Measurements from ENCODE around the gene WNT3.

Gene WNT3

GRCh38 chr17:46836500-46836899 is 18.0 kb upstream of the WNT3 start:
- DNase-seq (ENCODE audit: low spot score), result no peak

- no peak for DNase-seq (ENCODE audit: low spot score)
Observed at GRCh38 chr17:46834846-46835245, 16.4 kb upstream of the WNT3 start.

- no peak for DNase-seq (ENCODE audit: low spot score)
Observed at GRCh38 chr17:46833840-46834208, 15.3 kb upstream of the WNT3 start.

GRCh38 chr17:46832945-46833839 is 14.7 kb upstream of the WNT3 start:
- DNase-seq (ENCODE audit: low spot score), result no peak

GRCh38 chr17:46832331-46832821 is 13.9 kb upstream of the WNT3 start:
- no peak for DNase-seq (ENCODE audit: low spot score)

- no peak for DNase-seq (ENCODE audit: low spot score)
Observed at GRCh38 chr17:46831573-46832330, 13.3 kb upstream of the WNT3 start.

- DNase-seq (ENCODE audit: low spot score), result no peak
Observed at GRCh38 chr17:46827274-46827673, 8.8 kb upstream of the WNT3 start.

- DNase-seq (ENCODE audit: low spot score), result no peak
Observed at GRCh38 chr17:46826116-46826515, 7.6 kb upstream of the WNT3 start.

GRCh38 chr17:46823657-46824056 is 5.2 kb upstream of the WNT3 start:
- DNase-seq (ENCODE audit: low spot score), result no peak

- DNase-seq (ENCODE audit: low spot score), result no peak
Observed at GRCh38 chr17:46822388-46822921, 4.0 kb upstream of the WNT3 start.

- DNase-seq (ENCODE audit: low spot score), result no peak
Observed at GRCh38 chr17:46821482-46822387, 3.2 kb upstream of the WNT3 start.

- no peak for DNase-seq (ENCODE audit: low spot score)
Observed at GRCh38 chr17:46820592-46821450, 2.3 kb upstream of the WNT3 start.

- no peak for DNase-seq (ENCODE audit: low spot score)
Observed at GRCh38 chr17:46819906-46820351, 1.4 kb upstream of the WNT3 start.

- no peak for DNase-seq (ENCODE audit: low spot score)
Observed at GRCh38 chr17:46818929-46819859, 702 bp upstream of the WNT3 start.

- DNase-seq (ENCODE audit: low spot score), result no peak
Observed at GRCh38 chr17:46817901-46818209, 637 bp downstream of the WNT3 start.

- DNase-seq (ENCODE audit: low spot score), result no peak
Observed at GRCh38 chr17:46817151-46817900, 1.2 kb downstream of the WNT3 start.

- DNase-seq (ENCODE audit: low spot score), result no peak
Observed at GRCh38 chr17:46815474-46816353, 2.8 kb downstream of the WNT3 start.

GRCh38 chr17:46814446-46814845 is 4.0 kb downstream of the WNT3 start:
- DNase-seq (ENCODE audit: low spot score), result no peak

Measured in LoVo (cell line).